HG03060 (cell line): ENCODE data around the gene INTS1.
"Not testable (repeated sequence)": the region's sequence is repeated elsewhere in the genome, so short reads cannot be mapped to it uniquely, and the experiment has no call there.

ENCODE experiments used
- ATAC-seq: cut with Tn5 transposase; IDR thresholded peaks from one replicate; pipeline ENCODE4 v1.9.1; 2021; ENCODE audit warnings: low read depth, moderate number of reproducible peaks; ENCODE audit not compliant: unreplicated experiment

The INTS1 gene

DNA sequence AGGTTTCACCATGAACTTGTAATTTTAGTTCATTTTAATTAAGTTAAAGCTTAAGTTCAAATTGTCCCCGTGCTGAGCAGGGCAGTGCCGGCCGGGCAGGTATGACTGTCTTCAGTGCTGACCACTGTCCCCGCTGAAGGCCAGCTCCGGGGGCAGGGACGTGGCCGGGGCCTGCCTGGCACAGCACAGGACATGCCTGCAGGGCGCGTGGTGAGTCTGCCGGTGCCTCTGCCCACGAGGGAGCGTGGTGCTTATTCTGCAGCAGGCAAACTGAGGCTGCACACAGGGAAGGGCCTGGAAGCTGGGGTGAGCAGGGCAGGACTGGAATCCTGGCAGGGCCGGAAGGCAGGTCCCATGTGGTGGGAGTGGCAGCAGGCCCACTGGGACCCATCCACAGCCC lies 54.7 kb downstream of the INTS1 start:
- no peak for ATAC-seq

- ATAC-seq = no peak
Observed at GRCh38 chr7:1448958-1449357, 55.2 kb downstream of the INTS1 start.

- no peak for ATAC-seq
Observed at GRCh38 chr7:1447551-1448244, 56.5 kb downstream of the INTS1 start.

GRCh38 chr7:1447112-1447511 lies 57.1 kb downstream of the INTS1 start:
- no peak for ATAC-seq

GRCh38 chr7:1446620-1447032 lies 57.6 kb downstream of the INTS1 start:
- ATAC-seq = no peak

DNA sequence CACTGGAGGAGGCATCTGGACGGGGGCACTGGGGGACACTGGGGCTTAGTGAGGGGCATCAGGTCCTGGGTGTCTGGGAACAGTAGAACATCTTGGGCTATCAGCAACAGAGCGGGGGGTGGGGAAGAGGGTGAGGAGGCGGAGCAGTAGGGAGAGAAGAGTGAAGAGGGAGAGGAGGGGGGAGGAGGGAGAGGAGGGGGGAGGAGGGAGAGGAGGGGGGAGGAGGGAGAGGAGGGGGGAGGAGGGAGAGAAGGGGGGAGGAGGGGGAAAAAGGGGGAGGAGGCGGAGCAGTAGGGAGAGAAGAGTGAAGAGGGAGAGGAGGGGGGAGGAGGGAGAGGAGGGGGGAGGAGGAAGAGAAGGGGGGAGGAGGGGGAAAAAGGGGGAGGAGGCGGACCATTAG lies 58.2 kb downstream of the INTS1 start:
- not testable (repeated sequence) for ATAC-seq

- ATAC-seq = no peak
Observed at GRCh38 chr7:1445341-1445740, 58.8 kb downstream of the INTS1 start.

DNA sequence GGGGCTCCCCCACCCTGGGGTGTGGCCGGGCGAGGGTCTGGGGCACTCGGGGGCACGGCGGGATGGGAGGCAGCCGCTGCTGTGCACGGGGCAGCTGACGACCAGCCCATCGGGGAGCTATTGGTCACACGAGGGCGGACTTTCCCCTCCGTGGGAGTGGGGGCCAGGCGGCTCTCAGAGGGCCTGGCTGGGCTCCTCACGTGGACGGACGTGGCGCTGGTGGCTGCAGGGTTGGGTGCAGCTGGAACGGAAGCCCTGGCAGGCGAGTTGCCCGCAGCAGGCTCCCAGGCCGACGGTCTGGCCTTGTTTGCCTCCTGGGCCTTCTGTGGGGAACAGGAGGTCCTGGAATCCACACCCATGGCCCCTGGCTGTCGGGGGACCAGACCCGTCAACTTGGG lies 59.3 kb downstream of the INTS1 start:
- ATAC-seq = no peak

- no peak for ATAC-seq
Observed at GRCh38 chr7:1444214-1444924, 59.8 kb downstream of the INTS1 start.

DNA sequence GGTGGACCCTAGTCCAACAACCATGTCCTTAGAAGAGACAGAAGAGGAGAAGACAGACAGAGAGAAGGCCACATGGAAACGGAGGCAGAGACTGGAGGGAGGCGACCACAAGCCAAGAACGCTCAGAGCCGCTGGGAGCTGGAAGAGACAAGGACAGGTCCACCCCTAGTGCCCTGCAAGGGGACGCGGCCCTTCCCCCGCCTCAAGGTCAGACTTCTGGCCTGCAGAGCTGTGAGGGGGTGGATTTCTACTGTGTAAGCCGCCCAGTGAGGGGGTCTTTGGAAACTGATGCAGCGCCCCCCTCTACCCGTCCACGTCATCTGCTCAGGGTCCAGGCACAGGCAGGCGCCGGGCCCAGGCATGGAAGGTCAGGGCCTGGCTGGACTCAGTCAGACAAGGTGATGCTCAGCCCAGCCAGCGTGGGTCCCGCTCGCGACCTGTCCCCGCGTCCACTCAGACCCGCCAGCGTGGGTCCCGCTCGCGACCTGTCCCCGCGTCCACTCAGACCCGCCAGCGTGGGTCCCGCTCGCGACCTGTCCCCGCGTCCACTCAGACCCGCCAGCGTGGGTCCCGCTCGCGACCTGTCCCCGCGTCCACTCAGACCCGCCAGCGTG lies 60.5 kb downstream of the INTS1 start:
- not testable (repeated sequence) for ATAC-seq

GRCh38 chr7:1442355-1443124 lies 61.6 kb downstream of the INTS1 start:
- no peak for ATAC-seq

GRCh38 chr7:1441615-1442354 lies 62.4 kb downstream of the INTS1 start:
- ATAC-seq = no peak

DNA sequence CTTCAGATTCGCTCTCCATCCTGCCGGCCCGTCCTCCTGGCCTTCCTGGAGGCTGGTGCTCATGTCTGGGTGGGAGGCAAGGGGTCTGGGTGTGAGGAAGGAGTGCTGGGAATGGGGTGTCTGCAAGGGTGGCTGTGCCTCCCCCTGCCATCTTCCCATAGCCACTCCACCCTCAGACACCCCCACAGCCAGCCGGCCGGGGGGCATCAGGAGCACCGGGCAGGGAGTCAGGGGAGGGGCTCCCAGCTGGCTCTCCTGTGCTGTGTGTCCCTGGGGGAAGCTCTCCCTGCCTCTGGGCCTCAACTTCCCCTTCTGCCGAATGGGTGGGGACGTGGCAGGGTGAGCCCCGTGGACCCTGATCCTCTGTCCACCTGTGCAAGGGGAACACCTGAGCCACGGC lies 63.6 kb downstream of the INTS1 start:
- no peak for ATAC-seq

GRCh38 chr7:1439373-1440363 lies 64.5 kb downstream of the INTS1 start:
- ATAC-seq = no peak

- no peak for ATAC-seq
Observed at GRCh38 chr7:1438821-1439220, 65.4 kb downstream of the INTS1 start.

DNA sequence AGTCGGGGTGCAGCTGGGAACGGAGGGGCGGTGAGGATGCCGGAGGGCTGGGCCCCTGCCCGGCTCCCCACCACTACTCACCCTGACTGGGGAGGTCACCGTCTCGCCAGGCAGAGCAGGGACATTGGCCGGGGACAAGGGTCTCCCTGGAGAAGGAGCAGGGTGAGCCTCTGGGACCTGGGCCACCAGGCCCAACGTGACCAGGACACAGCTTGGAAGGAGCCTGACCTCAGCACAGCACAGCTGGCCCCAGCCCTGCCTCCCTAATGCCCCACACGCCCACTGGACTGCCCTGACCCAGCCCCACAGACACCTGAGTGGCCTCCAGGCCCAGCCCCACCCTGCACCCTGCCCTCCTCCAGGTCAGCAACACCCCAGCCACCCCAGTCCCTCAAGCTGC lies 66.0 kb downstream of the INTS1 start:
- no peak for ATAC-seq

GRCh38 chr7:1437155-1437880 lies 66.9 kb downstream of the INTS1 start:
- ATAC-seq = no peak

- ATAC-seq = no peak
Observed at GRCh38 chr7:1436608-1437007, 67.6 kb downstream of the INTS1 start.
